GM18873 (cell line): Measurements from ENCODE around the gene RTP5.
"Not testable (repeated sequence)": the region's sequence is repeated elsewhere in the genome, so short reads cannot be mapped to it uniquely, and the experiment has no call there.

Source experiments
- ATAC-seq: cut with Tn5 transposase; IDR thresholded peaks from one replicate; pipeline ENCODE4 v1.9.1; 2021; ENCODE audit warnings: mild to moderate bottlenecking, moderate library complexity, moderate number of reproducible peaks; ENCODE audit not compliant: unreplicated experiment, low FRiP score

The RTP5 gene

GRCh38 chr2:241912021-241912555 is 42.6 kb downstream of the RTP5 start:
- ATAC-seq = no peak

DNA sequence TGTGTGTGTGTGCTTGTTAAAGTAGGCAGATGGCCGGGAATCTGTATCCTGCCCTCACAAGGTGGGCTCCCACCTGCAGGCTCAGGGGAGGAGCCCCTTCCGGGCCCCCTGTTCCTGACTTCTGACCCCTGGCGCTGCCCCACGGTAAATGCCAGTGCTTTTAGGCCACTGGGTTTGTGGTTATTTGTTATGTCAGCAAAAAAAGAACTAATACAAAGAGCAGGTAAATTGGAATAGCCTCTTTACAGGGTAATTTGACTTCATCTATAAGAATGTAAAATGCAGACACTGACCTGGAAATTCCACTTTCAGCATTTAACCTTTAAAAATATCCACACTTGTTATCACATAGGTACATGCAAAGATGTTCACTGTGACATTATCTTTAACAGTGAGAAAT is 44.2 kb downstream of the RTP5 start:
- ATAC-seq = no peak

- ATAC-seq = no peak
Observed at GRCh38 chr2:241914542-241914941, 45.0 kb downstream of the RTP5 start.

GRCh38 chr2:241921631-241922030 is 52.1 kb downstream of the RTP5 start:
- not testable (repeated sequence) for ATAC-seq

- ATAC-seq = no peak
Observed at GRCh38 chr2:241922411-241922810, 52.9 kb downstream of the RTP5 start.

DNA sequence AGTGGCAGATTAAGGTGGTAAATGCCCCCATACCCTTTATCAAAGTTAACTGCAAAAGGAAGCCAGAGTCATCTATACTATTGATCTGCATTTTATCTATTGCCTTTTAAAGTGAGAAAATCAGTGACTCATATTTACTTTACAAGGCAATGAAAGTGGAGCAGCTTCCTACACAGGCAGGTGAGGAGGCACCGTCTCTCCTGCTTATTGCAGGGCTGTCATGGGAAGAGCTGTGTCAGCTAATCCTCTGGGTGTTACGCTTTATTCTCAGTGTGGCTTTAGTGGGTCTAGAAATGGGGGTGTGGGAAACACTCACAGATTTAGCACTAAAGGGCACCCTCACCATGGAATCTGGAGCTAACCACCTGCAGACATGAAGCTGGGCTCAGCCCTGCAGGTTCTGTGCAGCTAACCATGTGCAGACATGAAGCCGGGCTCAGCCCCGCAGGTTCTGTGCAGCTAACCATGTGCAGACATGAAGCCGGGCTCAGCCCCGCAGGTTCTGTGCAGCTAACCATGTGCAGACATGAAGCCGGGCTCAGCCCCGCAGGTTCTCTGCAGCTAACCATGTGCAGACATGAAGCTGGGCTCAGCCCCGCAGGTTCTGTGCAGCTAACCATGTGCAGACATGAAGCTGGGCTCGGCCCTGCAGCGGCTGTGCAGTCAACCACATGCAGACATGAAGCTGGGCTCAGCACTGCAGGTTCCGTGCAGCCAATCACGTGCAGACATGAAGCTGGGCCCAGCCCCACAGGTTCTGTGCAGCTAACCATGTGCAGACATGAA is 53.5 kb downstream of the RTP5 start:
- not testable (repeated sequence) for ATAC-seq
